ENCODE measurements around the gene PPFIA1.

DNA sequence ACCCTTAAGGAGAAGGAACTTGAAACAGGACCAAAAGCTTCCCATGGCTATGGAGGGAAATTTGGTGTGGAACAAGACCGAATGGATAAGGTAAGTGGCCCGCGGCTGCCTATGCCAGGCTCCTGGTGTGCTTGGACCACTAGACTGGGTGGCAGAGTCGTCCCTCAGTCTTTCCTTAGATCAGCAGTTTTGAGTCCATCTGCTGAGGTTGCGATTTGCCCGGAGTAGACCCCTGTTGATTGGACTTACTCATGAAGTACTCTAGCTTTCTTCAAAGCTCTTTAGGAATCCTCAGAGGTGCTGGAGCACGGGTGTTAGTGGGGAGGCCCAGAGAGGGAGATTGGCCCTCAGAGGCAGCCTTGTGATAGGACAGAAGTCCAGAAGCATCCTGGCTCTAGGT lies 139.4 kb downstream of the PPFIA1 start:
- TF ChIP-seq EZH2 (IDR thresholded peaks at IDR 0.05; ENCODE audit: borderline replicate concordance, control insufficient read depth, low read depth, low read length) (no peak), POLR2A (IDR thresholded peaks at IDR 0.05; ENCODE audit: low read depth, low read length) (no peak), CTCF (IDR thresholded peaks at IDR 0.05 in 2 of 3, conservative IDR thresholded peaks at IDR 0.05 in 1 of 3; ENCODE audit: control insufficient read depth in 2 of 3, extremely low read depth in 1 of 3, insufficient read depth in 1 of 3, low read depth in 3 of 3, low read length in 3 of 3) (no peak), GABPA (IDR thresholded peaks at IDR 0.05; ENCODE audit: low read depth) (no peak), NFXL1 (IDR thresholded peaks at IDR 0.05; ENCODE audit: borderline replicate concordance) (no peak)

Measured in GM12878 (cell line).